Measurements from ENCODE around the gene TBC1D3B. TPM values are rescaled to one million over a fixed set of nuclear protein-coding genes. Genes with fewer than 3 reads are reported as not detected.
"Not testable (repeated sequence)": the region's sequence is repeated elsewhere in the genome, so short reads cannot be mapped to it uniquely, and the experiment has no call there.

The TBC1D3B gene
- total RNA-seq, 1 donor from 2014 or later, result 2.2 TPM

DNA sequence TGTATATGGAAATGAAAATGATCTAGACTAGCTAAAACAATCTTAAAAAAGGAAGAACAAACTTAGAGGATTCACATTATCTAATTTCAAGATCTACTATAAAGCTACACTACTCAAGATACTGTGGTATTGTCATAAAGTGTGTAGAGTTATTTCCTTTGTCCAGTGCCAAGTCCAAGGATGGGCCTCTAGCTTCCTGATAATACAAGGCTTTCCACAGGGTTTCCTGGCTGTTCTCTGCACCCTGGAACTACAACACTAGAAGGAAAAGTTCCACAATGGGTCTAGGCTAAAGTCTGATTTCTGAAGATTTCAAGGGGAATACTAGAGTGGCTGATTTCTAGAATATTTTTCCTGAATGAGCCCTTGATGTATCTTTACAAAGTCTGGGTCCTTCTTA is 34.2 kb downstream of the TBC1D3B start:
- intact Hi-C loops (cut with DNase I), result no loop called here
- ATAC-seq (ENCODE audit: poor library complexity), result no peak
- DNase-seq, result no peak

DNA sequence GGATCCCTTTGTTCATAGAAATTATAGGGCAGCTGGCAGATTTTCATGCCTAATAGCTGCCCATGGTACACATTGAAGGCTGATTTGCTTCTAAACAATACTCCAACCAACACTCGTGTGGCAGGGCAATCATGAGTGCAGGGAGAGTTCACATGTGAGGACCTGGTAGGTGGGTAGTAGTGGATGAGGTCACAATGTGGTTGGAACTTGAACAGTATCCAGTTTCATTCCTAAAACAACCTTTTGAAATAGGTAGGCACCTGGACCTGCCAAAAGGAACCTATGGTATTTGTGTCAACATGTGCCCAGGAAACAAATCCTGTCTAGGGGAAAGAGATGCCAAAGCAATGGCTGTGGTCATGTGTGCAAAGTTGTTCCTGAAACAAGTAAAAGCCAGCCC is 40.0 kb downstream of the TBC1D3B start:
- ATAC-seq (ENCODE audit: poor library complexity), result no peak
- intact Hi-C loops (cut with DNase I), result no loop called here
- no peak for DNase-seq

DNA sequence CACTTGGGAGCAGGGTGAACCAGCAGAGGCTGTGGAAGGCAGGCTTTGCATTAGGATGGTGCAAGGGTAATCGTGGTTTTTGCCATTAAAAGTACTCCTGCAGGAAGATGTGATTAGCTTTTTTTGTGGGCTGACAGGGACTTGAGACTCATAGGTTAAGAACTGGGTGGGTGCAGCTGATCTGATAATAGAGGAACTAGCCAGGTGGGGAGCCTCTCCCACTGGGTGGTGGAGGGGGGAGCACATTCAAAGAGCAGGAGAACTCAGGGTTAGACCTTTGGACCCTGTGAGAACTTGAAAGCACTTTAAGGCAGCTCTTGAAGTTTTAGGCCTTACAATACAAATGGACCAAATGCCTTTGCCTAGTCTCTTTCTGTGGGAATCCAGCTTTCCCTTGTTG is 40.4 kb downstream of the TBC1D3B start:
- intact Hi-C loops (cut with DNase I), result no loop called here
- no peak for ATAC-seq (ENCODE audit: poor library complexity)
- no peak for DNase-seq

DNA sequence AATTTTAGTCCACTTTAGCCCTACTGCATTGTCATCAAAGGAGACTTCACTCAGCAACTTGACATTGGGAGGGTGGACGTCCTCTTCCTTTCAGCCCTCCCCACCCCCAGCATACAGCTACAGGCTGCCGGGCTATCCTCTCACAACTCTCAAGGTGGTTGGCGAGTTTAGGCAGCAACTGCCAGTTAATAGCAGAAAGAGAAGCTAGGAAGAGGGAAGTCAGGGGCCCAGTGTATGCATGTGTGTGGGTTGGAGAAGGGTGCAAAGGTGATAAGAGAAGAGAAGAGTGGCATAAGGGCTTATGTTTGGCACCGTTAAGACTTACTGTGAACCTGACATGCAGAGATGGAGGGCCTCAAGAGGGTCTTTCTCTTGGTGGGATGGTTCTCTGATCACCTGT is 41.0 kb downstream of the TBC1D3B start:
- DNase-seq (no peak), ATAC-seq (ENCODE audit: poor library complexity) (no peak)
- intact Hi-C loops (cut with DNase I), result no loop called here

DNA sequence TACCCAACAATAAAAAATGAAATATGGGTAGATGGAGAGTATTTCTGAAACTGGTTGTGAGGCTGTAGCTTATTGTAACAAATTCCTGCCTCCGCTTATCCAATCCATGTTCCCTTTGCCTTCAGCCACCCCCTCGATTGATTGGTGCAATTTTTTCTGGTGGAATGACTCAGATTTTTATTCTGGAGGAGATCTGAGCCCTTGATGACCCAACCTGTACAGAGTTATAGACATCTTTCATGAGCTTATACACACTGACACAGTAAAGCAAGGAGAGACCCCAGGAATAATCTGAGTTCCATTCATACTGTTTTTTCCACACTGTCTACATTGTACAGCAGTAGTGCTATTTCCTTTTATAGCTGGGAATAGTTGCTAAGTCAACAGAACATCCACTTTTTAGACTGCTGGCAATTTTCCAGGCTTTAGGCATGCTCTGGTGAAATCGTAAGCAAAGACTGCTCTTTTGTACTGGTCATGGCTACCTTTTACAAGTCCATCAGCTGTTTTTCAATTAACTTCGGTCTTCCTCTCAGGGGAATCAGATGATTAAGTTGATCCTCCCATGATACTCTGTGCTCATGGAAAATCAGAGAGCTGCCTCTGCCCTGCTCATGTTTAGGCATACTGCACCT is 42.7 kb downstream of the TBC1D3B start:
- DNase-seq (no peak), ATAC-seq (ENCODE audit: poor library complexity) (no peak)
- intact Hi-C loops (cut with DNase I), result no loop called here

DNA sequence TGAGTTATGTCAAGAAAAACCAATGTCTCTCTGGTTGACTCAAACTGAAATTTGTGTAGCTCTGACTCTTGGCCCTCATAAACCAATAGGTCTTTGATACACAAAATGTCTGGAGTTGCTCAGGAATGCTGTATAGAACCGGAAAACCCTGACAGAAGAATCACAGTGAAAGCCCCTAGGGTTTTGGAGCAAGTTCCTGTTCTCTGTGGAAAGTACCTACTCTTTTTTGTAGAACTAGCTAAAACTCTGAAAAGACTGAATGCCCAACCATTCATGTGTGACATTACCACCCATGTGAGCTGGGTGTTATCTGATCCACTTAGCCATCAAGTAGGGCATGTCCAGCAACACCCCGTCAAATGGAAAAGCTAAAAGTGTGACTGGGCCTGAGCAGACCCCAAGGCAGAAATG is 44.0 kb downstream of the TBC1D3B start:
- intact Hi-C loops (cut with DNase I), result no loop called here
- DNase-seq (no peak), ATAC-seq (ENCODE audit: poor library complexity) (no peak)

DNA sequence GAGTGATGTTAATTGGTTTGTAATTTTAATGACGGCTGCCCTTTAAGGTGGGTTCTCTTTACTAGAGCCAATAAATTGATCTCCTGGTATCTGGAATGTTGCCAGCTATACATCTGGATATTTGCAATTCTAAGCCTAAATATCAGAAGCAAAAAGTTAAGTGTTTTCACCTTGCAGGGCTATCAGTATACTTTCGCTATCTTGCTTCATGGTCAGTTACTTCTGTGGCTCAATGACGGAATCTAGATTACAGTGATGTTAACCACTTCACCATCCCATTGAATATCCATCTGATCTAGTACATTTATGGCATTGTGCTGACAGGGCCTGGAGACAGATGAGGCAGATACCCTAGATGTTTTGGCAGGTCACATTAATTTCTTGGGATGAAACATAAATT is 44.5 kb downstream of the TBC1D3B start:
- intact Hi-C loops (cut with DNase I), result no loop called here
- no peak for ATAC-seq (ENCODE audit: poor library complexity)
- DNase-seq, result no peak

DNA sequence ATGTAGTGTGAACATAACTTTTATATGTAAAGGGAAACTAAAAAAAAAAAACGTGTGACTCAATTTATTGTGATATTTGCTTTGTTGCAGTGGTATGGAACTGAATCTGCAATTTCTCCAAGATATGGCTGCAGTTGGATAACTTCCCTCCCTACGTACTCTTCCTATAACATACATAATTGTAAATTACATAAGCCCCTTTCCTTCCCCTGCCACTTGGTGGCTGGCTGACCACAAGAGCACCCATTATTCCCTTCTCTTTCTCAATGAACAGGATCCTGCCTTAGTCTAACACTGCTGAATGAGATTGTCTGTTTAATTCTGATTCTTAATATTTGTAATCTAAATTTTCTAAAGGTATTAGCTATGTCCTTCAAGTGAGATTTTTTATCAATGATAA is 45.0 kb downstream of the TBC1D3B start:
- DNase-seq (no peak), ATAC-seq (ENCODE audit: poor library complexity) (no peak)
- intact Hi-C loops (cut with DNase I), result no loop called here

DNA sequence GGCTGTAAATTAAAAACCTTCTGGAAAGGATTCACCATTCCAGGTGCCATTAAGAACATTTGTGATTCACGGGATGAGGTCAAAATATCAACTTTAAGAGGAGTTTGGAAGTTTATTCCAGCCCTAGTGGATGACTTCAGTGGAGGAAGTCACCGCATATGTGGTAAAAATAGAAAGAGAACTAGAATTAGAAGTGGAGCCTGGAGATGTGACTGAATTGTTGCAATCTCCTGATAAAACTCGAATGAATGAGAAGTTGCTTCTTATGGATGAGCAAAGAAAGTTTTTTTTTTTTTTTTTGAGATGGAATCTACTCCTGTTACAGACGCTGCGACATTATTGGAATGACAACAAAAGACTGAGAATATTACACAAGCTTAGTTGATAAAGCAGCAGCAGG is 46.1 kb downstream of the TBC1D3B start:
- DNase-seq (no peak), ATAC-seq (ENCODE audit: poor library complexity) (no peak)
- intact Hi-C loops (cut with DNase I), result no loop called here

DNA sequence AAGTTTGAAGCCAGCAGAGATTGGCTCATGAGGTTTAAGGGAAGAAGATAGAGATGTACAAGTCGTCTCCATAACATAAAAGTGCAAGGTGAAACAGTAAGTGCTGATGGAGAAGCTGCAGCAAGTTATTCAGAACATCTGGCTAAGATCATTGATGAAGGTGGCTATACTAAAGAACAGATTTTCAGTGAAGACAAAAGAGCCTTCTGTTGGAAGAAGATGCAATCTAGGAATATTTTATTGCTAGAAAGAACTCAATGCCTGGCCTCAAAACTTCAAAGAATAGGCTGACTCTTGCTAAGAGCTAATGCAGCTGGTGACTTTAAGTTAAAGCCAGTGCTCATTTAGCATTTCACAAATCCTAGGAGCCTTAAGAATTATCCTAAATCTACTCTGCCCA is 46.8 kb downstream of the TBC1D3B start:
- intact Hi-C loops (cut with DNase I), result no loop called here
- ATAC-seq (ENCODE audit: poor library complexity) (no peak), DNase-seq (no peak)

DNA sequence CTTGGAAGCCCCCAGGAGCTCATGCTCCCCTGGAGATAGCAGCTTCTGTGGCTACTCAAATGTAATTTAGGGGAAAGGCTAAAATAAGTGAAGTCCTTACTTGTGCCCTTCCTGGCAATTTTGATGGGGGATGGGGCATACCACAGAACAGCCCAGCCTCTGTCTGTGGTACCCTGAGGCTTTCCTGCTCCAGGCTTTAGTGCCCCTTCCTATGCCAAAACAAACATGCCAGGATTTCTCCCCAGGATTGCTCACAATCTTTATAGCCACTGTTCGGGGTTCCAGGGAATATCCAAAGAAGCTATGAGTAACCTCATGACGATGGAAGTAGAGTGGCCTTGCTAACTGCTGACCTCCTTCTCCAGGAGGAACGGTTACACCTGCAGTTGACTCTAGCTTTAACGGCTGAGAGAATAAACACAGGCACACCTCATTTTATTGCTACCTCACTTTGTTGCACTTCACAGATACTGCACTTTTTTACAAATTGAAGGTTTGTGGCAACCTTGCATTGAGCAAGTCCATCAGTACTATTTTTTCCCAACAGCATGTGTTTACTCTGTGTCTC is 47.9 kb downstream of the TBC1D3B start:
- DNase-seq (no peak), ATAC-seq (ENCODE audit: poor library complexity) (no peak)
- intact Hi-C loops (cut with DNase I), result no loop called here

DNA sequence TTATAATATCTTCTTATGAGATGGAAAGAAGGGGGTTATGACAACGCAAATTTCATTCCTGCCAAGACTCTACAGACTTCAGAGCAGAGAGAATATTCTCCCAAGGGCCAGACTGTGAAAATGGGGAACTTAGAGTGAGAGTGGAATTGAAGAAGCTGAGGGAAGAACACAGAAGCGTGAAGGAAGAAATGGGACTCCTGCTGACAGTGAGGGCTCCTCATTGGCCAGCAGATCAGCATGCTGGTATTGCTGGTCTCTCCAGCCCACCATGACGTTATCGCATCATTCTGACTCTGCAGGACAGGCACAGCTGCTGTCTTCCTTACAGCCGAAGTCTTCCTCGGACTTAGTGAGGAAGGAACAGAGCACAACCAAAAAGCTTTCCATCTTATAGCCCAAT is 48.5 kb downstream of the TBC1D3B start:
- intact Hi-C loops (cut with DNase I), result no loop called here
- DNase-seq (no peak), ATAC-seq (ENCODE audit: poor library complexity) (no peak)

DNA sequence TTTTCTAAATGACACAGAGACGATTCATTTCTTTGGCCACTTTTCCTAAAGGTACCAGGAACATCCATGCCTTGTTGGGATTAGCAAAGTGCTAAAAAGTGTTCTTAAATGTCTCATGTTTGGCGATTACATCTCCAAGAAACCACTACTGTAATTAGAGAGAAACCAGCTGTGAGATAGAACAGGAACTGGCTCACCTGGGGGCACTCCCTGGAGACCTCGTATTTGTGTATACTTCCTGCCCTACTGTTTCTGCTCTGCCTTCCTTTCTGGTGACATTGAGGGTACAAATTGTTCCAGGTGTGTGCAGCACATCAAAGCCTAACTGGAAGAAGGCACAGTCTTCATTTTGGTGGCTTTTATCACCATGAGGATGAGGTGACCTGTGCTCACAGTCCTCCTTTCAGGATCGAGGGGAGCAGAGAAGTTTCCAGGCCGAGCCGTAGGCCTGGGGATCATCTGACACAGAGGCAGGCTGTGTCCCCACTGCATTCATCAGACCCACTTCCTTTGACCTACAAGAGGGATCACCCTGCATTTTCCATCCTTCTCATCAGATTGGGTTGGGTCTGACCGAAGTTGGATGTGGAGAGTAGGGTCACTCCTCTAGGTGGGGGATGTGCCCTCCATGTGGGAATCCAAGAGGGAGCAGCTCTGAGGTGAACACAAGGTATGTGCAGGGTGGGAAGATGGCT is 49.1 kb downstream of the TBC1D3B start:
- ATAC-seq (ENCODE audit: poor library complexity) (no peak), DNase-seq (no peak)
- intact Hi-C loops (cut with DNase I), result no loop called here

DNA sequence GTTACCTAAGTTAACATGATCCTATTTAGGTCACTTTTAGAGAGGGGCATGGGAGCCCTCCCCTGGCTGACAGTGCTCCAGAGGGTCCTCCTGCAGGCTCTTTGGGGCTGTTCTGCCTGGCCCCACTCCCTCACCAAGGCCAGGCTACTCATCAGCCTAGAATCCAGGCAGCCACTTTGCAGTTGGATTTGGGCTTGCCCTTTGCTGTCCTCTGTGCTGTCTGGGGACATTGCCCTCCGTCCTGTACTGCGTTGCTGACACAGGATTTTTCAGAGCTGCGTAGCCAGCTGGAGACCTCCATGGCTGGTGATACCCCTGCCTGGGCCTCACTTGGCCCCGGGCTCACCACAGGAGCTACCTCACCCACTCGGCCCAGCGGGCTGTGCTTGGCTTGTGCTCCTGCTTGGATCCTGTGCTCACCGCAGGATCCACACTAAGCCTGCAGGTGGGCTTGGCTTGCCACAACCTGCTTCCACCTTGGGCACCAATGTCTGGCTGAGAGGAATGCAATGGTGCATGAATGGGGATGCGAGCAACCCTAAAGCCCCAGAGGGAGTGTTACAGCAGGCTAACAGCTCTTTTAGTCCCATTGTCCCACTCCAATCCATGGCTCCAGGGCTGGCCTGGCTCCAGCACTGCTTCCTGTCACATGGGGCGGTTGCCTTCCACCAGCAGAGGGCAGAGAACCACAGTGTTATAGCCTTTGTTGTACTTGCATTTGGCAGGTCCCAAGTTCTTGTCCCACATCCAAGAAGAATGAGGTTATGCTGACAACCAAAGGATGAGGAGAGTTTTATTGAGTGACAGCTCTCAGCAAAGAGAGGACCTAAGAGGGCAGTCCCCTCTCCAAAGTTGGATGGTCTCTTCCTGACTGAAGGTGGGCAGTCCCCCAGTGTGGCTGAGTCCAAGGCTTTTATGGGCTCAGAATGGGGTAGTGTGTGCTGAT is 51.3 kb downstream of the TBC1D3B start:
- DNase-seq (no peak), ATAC-seq (ENCODE audit: poor library complexity) (no peak)
- intact Hi-C loops (cut with DNase I), result no loop called here

DNA sequence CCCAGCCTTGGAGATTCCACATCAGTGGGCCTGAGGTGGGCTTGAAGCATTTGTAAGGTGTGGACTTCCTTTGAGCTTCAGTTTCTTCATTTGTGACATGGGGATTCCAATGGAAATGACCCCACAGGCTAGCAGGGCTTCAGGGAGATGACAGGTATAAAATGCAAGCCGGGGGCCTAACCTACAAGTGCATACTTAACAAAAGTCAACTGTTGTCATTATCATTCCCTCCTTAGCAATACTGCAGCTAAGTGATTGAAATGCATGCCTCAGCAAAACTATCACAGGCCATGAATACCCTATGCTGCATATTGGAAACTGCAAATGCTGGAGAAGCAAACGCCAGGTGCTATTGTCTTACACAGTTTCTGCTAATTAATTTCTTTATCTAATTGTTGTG is 53.0 kb downstream of the TBC1D3B start:
- no peak for ATAC-seq (ENCODE audit: poor library complexity)
- DNase-seq, result no peak
- intact Hi-C loops (cut with DNase I), result no loop called here

DNA sequence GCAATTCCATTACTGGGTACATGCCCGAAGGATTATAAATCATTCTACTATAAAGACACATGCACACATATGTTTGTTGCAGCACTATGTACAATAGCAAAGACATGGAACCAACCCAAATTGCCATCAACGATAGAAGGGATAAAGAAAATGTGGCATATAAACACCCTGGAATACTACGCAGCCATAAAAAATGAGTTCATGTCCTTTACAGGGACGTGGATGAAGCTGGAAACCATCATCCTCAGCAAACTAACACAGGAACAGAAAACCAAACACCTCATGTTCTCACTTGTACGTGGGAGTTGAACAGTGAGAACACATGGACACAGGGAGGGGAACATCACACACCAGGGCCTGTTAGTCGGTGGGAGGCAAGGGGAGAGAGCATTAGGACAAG is 55.3 kb downstream of the TBC1D3B start:
- ATAC-seq (ENCODE audit: poor library complexity); DNase-seq; intact Hi-C loops (cut with DNase I): not testable (repeated sequence)

DNA sequence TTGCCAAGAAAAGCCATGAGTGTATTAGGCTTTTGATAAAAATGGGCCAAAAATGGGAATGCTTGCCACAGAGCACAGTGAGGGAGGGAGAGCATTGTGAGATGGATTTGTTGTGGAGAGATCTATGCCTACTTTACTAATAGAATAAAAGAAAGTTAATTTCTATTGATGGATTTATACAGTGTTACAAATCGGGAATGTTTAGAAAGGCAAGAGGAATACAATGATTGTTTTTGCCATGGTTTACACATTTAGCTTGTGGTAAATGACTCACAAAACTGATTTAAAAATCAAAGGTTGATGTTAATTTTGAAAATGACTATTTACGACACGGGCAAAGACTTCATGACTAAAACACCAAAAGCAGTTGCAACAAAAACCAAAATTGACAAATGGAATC is 56.2 kb downstream of the TBC1D3B start:
- ATAC-seq (ENCODE audit: poor library complexity), result no peak
- intact Hi-C loops (cut with DNase I), result no loop called here
- DNase-seq, result no peak

DNA sequence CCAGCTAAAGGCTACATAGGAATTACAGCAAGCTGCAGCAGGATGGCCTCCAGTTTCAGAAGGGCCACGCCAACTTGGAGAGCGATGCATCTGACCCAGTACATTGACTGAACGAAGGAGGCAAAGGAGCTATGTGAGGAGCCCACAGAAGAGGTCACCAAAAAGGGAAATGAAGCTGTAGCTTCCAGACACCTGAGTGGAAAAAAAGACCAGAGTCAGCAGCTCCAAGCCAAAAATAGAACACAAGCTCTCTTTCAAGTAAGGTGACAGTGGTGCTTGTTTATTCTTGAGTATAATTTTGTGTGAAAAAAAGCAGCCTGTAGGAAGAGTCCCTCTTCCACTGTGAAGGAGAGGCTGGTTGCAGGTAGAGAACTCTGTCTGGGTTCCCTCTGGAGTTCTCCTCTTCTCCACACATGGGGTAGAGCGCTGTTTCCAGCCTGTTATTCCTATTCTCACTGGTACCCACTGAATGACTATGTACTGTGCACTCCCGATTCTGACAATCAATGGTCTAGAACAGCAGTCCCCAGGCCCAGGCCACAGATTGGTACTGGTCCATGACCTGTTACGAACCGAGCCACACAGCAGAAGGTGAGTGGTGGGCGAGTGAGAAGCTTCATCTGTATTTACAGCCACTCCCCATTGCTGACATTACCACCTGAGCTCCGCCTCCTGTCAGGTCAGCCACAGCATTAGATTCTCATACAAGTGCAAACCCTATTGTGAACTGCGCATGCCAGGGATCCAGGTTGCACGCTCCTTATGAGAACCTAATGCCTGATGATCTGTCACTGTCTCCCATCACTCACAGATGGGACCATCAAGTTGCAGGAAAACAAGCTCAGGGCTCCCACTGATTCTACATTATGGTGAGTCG is 57.7 kb downstream of the TBC1D3B start:
- no peak for ATAC-seq (ENCODE audit: poor library complexity)
- intact Hi-C loops (cut with DNase I), result no loop called here

More for the DNA sequence above, 57.7 kb downstream of the TBC1D3B start:
- DNase-seq, result no peak
